ENCODE results near the gene NOTUM.

The NOTUM gene

GRCh38 chr17:81977211-81977808 lies 16.3 kb upstream of the NOTUM start, which contains the start of gene ASPSCR1:
TSS of gene ASPSCR1 (plus strand) at chr17:81977629. CDS start at chr17:81977647, 18 bp downstream.
- peak; percentile 81 to 92 (median 86) for DNase-seq

DNA sequence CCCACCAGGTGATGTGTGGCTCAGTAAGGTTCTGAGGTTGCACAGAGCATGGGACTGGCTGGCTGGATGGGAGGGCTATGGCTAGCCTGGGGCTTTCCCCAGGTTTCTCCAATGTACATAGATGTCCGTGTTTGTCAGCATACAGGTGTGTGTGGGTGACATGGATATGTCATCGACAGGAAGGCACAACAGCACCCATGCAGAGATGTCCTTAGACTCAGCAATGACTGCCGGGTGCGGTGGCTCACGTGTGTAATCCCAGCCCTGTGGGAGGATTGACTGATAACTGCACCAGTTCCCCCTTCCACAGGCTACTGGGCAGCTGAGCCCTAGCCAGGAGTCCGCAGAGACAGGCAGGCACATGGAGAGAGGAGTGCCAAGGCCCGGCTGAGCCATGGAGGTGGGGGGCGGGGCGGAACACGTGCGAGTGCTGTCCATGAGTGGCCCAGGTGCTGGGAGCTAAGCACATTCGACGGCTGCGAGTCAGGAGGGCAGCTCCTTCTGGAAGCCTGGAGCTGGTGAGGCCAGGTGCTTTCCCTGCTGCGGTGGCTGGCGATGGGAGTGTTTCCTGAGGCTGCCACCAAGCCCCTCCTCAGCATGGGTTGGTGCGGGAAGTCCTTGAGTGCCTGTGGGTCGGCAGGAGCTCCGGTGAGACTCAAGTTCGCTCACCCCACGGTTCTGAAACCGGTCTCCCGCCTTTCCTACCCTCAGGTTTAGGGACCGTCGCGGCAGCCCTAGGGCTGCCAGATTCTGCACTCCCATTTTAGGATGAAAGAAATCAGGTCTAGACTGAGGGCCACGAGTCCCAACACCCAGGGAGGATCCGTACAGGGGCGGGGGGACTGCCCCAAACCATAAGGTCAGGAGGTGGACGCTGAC lies 15.6 kb upstream of the NOTUM start:
- peak in 3 of 5 experiments; percentile 5 to 15 (median 12) for DNase-seq

- DNase-seq = no peak
Observed at GRCh38 chr17:81973432-81973831, 12.4 kb upstream of the NOTUM start.

- no peak for DNase-seq
Observed at GRCh38 chr17:81968850-81969812, 8.1 kb upstream of the NOTUM start.

GRCh38 chr17:81968396-81968745 lies 7.4 kb upstream of the NOTUM start:
- no peak for DNase-seq

DNA sequence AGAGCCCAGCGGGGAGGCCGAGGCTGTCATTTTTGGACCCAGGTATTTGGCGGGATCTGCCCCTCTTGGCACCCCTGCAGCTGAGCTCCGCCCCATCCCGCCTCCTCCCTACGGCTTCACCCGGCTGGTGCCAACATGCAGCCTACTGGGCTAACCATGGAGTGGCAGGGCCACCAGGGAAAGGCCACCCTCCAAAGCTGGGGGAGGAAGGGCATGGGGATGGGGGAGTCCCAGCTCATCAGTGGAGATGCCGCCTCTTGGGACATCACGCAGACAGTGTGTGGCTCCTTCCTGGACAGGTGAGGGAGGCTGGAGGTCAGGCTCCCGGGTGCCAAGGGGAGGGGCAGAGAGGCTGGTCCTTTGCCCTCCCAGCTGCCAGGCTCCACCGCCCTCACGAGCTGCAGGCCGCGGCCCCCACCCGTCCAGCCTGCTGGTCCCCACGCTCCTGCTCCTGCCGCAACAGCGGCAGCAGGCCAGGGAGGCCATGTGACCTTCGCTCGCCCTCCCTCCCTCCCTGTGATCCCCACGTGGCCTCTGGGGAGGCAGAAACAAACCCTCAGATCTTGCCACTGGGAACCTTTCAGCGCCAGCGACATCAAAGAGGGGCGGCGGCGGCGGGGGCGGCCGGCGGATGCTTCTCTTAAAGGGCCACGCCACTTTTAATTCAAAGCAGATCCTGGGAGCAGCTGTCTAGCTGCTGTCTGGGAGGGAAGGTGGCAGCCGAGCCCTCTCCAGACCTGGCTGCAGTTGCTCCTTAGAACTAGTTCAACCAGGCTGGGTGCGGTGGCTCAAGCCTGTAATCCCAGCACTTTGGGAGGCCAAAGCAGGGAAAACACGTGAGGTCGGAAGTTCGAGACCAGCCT lies 6.8 kb upstream of the NOTUM start:
- peak; percentile 71 to 87 (median 83) for DNase-seq

GRCh38 chr17:81967244-81967532 lies 6.2 kb upstream of the NOTUM start:
- no peak for DNase-seq

GRCh38 chr17:81966343-81967243 lies 5.6 kb upstream of the NOTUM start:
- no peak for DNase-seq

DNA sequence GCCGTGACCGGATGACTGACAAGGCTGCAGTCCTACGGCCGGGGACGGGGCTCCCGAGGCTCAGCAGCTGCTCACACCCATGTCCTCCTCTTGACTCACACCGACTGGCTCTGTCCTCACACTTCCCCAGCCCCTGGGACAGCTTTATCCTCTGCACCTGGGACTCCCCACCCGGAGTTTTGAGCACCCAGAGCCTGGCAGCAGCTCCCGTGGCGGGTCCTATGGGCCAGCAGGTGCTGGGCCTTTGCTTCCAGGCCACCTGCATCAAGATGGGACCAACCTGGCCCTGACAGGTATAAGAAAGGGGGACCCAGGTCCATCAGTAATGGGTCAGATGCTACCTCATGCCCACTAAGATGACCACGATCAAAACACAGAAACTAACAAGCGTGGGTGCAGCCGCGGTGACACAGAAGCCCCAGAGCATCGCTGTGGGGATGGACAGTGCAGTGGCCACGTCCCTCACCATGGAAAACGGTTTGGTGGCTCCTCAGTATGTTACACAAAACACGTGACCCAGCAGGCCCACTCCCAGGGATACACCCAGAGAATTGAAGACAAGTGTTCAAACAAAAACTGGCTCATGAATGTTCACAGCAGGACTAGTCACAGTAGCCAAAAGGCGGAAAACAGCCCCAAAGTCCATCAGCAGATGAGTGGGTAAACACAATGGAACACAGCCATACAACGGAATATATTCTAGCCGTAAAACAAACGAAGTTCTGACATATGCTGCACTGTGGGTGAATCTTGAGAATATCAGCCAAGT lies 3.3 kb upstream of the NOTUM start:
- no peak for DNase-seq

- no peak for DNase-seq
Observed at GRCh38 chr17:81962499-81963441, 1.8 kb upstream of the NOTUM start.

DNA sequence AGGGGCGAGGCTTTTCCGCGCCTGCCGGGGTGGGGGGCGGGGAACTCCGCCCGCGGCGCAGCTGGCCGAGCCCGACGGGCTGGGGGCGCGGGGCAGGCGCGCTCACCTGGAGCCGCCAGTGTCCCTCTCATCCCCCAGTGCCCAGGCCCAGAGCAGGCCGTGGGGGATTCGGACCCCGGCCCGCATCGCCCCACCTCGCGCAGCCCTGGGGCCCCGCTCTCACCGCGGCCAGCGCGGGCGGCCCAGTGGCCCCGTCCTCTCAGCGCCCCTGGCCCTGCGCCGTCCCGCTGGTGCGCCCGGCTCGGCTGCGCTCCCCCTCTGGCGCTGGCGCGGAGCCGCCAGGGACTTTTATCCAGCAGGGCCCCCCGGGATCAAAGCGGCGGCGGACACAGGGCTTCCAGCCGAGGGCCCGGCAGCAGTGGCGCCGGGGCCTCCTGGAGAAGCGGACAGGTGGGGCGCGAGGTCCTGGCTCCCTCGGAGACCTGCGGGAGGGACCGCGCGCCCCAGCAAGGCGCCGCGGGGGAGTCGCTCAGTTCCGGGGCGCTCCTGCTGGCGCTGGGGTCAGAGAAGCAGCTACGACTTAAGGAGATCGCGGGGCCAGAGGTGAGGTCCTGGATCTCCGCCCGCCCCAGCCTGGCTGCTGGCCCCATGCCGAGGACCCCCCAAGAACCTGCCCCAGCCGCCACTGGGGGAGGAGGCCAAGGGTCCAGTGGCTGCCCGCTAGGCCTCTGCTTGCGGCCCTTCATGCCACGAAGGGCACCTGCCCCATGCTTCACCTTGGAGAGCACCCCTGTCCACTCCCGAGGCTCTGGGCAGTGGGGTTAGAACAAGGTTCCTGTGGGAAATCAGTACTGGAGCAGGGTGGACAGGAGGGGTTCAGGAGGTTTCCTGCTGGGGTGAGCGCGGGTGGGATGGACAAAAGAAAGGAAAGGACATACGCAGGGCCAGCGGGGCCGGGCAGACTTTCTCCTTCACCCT lies 823 bp upstream of the NOTUM start:
- no peak for DNase-seq

DNA sequence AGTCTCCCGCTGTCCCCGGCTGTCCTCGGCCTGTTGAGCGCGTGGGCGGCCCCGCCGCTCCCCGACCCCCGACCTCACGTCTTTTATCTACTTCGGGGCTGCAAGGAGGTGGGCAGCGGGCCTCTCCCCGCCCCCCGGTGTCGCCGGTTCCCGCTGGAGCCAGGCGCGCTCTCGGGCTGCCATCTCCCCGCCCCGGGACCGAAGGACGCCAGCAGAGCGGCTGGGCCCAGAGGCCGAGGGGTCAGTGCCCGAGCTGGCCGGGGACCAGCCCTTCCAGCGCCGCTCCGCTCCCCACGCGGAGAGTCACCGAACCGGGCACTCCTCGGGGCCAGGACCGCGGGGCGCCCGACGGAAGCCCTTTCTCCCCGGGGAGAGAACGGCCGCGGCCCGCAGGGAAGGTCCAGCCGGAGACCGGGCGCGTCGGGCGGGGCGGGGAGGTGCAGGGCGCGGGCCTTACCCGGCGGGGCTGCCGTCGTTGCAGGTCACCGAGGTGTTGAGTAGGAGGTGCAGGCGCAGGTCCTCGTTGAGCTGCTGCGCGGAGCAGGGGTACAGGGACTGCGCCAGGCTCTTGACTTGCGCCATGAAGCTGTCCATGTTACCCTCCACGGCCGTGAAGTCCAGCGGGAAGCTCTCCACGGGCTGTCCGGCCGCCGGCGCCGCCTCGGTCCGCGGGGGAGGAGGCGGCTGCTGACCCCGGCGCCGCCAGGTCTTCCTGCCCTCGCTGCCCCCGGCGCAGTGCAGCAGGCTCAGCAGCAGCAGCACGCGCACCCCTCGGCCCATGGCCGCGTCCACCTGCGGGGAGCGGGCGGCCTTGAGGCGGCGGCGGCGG lies 643 bp downstream of the NOTUM start:
- no peak for DNase-seq

DNA sequence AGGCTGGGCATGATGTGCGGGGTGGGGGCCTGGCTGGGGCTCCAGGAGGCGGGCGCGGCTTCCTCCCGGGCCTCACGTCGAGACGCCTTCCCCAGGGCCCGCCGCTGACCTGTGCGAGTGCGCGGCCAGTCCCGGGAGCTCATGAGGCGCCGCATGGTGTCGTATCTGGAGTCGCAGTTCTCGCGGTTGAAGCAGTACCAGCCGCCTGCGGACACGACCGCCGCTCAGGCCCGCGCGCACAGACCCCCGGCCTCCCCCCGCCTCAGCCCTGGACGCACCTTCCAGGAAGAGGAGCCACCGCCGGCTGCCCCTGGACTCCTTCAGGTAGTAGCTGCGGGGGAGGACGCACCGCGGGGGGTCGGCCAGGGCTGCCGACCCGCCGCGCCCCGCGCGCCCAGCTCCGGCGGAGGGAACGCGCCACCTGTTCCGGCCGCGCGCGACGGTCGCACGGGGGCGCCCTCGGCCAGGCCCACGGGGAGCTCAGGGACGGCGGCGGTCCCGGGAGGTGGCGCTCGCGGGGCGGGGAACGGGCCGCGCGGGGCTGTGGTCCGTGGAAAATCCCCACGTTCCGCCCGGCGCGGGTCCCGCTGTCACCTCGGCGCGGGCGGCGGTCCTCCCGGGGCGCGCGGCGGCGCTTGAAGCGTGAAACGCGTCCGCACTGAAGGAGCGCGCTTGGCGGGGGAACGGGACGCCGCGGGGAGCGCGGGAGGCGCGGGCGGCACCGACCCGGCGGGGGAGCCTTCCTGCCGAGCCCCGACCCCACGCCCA lies 1.4 kb downstream of the NOTUM start:
- peak; percentile 66 to 82 (median 75) for DNase-seq

GRCh38 chr17:81958633-81959342 lies 2.2 kb downstream of the NOTUM start:
- no peak for DNase-seq

- no peak for DNase-seq
Observed at GRCh38 chr17:81957691-81958432, 3.1 kb downstream of the NOTUM start.
